Cardiac muscle cell (in vitro differentiated cells and primary cell): ENCODE results near the gene COL21A1. TPM values are rescaled to one million over a fixed set of nuclear protein-coding genes. Genes with fewer than 3 reads are reported as not detected.

Source experiments
- DNase-seq, 2 donors: peaks; one replicate each; pipeline versions ENCODE4 v3.0.0 to v3.0.0-alpha.2; 2010 to 2017; ENCODE audit warnings: low read depth in 1 of 2, low spot score in 1 of 2
- H3K27ac ChIP-seq: fragments of 200-600 bp; sonication (generic); 2 replicates; pipeline ENCODE4 v1.5.1; 2016
- H3K27me3 ChIP-seq: fragments of 200-600 bp; sonication (generic); 2 replicates; pipeline ENCODE4 v1.6.0; 2016; ENCODE audit warnings: control low read depth
- H3K36me3 ChIP-seq: fragments of 200-600 bp; sonication (generic); 2 replicates; pipeline ENCODE4 v1.5.1; 2016; ENCODE audit warnings: control low read depth
- H3K4me1 ChIP-seq: fragments of 200-600 bp; sonication (generic); 2 replicates; pipeline ENCODE4 v1.8.1; 2017; ENCODE audit warnings: low read depth, mild to moderate bottlenecking, mixed run types
- H3K4me3 ChIP-seq: fragments of 200-600 bp; sonication (generic); 2 replicates; pipeline ENCODE4 v1.5.1; 2016; ENCODE audit warnings: mild to moderate bottlenecking
- H3K9me3 ChIP-seq: fragments of 200-600 bp; sonication (generic); 2 replicates; pipeline ENCODE4 v1.5.1; 2017; ENCODE audit warnings: low read depth, mild to moderate bottlenecking, control low read depth
- CTCF ChIP-seq: IDR thresholded peaks from 2 replicates; pipeline ENCODE4 v1.5.1; 2012; ENCODE audit warnings: low read depth, mild to moderate bottlenecking, low read length
- polyA plus RNA-seq: library from polyadenylated mRNA; unstranded; fragments of >200 nt; fragmentation: Nextera tagmentation; extraction: Ambion mirVana; gene quantifications from 2 replicates; pipeline ENCODE4 v1.2.1, GENCODE V29; 2016
- total RNA-seq: library from RNA; depleted of rRNA; stranded (reverse); fragments of >200 nt; gene quantifications from 2 replicates; pipeline ENCODE4 v1.2.3, GENCODE V29; 2016

COL21A1 gene
- total and polyA plus RNA-seq, 2 experiments from 2014 or later = 0.83 to 1.4 TPM

- peak in 1 of 2 donors; percentile 39 for DNase-seq
- H3K27me3 ChIP-seq = no peaks in the 10 kb centered on the region
- peaks cover 8% of the 10 kb centered on the region for H3K4me1 ChIP-seq
- no peak overlapping the region for H3K4me3 ChIP-seq
- no peaks in the 10 kb centered on the region for H3K36me3 ChIP-seq
- TF ChIP-seq CTCF = no peak
- no peak overlapping the region for H3K27ac ChIP-seq
- no peaks in the 10 kb centered on the region for H3K9me3 ChIP-seq
These were observed 209.8 kb downstream of the COL21A1 start for GRCh38 chr6:56037601-56038000.

GRCh38 chr6:56036916-56037600 lies 210.3 kb downstream of the COL21A1 start:
- DNase-seq = no peak
- H3K4me3 ChIP-seq = no peak overlapping the region
- H3K27ac ChIP-seq = no peak overlapping the region
- no peaks in the 10 kb centered on the region for H3K36me3 ChIP-seq
- TF ChIP-seq CTCF = no peak
- H3K27me3 ChIP-seq = no peaks in the 10 kb centered on the region
- peaks cover 13% of the 10 kb centered on the region for H3K4me1 ChIP-seq
- no peaks in the 10 kb centered on the region for H3K9me3 ChIP-seq

GRCh38 chr6:56033401-56033800 lies 214.0 kb downstream of the COL21A1 start:
- TF ChIP-seq CTCF = no peak
- DNase-seq = no peak
- Histone ChIP-seq H3K9me3 (no peaks in the 10 kb centered on the region), H3K4me3 (no peak overlapping the region), H3K27ac (no peak overlapping the region), H3K36me3 (no peaks in the 10 kb centered on the region), H3K4me1 (peaks cover 13% of the 10 kb centered on the region), H3K27me3 (no peaks in the 10 kb centered on the region)

DNA sequence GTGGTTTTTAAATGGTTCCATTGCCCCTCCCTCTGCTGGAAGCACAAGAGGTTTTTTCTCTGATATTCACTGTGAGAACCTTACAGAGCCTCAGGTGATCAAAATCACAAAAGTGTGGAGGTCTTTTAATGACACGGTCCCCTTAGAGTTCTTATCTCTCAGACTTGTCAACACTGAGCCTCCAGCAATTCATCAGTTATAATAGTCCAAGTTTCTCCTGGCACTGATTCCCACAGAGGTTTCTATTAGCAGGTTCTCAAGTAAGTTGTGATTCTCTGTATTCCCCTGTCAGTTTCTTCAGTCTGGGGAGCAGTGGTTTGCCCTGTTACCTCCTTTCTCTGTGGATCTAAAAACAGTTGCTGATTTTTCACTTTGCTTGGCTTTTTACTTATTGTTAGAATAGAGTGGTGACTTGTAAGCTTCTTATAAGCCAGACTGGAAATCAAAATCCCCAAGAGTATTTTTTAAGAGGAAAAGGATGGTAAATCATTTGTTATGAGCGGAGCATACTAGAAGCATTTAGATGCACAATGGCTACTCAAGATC lies 214.6 kb downstream of the COL21A1 start:
- peaks cover 13% of the 10 kb centered on the region for H3K4me1 ChIP-seq
- H3K9me3 ChIP-seq = no peaks in the 10 kb centered on the region
- peak in 1 of 2 donors; percentile 64 for DNase-seq
- H3K27ac ChIP-seq = no peak overlapping the region
- no peak for TF ChIP-seq CTCF
- H3K27me3 ChIP-seq = no peaks in the 10 kb centered on the region
- H3K36me3 ChIP-seq = no peaks in the 10 kb centered on the region
- no peak overlapping the region for H3K4me3 ChIP-seq

GRCh38 chr6:56027865-56028264 lies 219.5 kb downstream of the COL21A1 start:
- Histone ChIP-seq H3K4me3 (no peak overlapping the region), H3K27ac (no peak overlapping the region), H3K9me3 (no peaks in the 10 kb centered on the region), H3K4me1 (peaks cover 24% of the 10 kb centered on the region), H3K27me3 (no peaks in the 10 kb centered on the region), H3K36me3 (no peaks in the 10 kb centered on the region)
- no peak for DNase-seq
- TF ChIP-seq CTCF = no peak
